GM19372 (cell line): ENCODE results near the gene KCNH8.

Experiments
- ATAC-seq: cut with Tn5 transposase; IDR thresholded peaks from one replicate; pipeline ENCODE4 v1.9.1; 2021; ENCODE audit warnings: mild to moderate bottlenecking, low read depth, moderate library complexity; ENCODE audit not compliant: unreplicated experiment

KCNH8 gene

DNA sequence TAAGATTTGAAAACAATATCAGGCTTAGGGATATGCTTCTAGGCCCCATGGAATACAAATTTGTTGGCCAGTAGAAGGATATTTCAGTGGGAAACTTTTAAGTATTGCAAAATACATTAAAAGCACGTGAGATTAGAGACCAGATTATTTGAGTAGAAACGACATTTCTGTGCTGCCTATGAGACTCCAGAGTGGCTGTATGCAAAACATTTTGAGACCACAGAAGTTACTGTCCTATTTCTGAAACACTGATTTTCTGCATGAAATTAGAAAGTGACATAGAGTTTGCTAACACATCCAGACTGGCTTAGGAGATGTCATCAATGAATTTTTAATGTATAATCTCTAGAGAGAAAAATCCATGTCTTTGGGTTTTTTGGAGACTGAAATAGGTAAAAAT lies 99.8 kb downstream of the KCNH8 start:
- ATAC-seq, result no peak

DNA sequence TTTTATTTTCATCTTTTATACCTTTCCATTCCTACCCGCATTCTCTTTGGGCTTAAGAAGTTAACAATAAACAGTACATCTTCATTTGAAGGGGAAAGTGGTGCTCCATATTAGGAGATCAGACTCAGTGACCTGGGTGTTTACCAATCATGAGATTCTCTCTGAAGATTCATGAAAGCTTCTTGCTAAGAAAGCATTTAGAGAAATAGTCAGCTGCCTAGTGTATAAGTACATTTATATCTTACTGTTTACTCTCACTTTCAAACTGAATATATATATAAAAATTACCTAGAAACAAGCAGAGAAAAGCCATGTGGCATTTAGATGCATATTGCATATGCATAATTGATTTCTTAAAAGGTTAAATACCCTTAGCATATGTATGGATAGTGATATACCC lies 100.5 kb downstream of the KCNH8 start:
- no peak for ATAC-seq

DNA sequence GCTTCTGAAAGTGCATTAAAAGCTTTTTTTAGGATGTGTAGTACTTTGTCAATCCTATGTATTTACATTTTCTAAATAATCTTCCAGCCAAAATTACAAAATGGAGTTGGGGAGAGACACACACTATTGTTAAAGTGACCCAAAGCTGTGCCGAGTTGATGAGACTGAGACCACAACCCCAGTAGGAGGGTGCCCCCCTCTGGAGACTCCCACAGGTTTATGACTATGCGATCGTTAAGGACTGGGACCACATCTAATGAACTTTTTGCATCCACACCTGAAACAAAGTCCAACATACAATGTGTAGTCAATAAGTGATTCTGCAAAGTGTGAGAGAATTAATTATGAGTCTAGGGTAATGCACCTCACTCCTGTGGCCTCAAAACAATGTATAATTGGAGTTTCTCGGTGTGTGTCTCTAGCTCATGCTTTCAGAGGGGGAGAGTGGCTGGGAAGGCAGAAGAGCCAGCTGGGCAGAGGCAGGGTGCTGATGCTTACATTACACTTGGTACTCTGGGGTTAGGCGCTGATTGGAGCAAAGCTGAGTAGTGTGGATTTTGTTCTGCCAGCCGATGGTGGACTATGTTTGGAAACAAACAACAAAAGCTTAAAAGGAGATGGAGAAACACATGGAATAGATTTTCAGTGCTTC lies 102.8 kb downstream of the KCNH8 start:
- ATAC-seq, result no peak

DNA sequence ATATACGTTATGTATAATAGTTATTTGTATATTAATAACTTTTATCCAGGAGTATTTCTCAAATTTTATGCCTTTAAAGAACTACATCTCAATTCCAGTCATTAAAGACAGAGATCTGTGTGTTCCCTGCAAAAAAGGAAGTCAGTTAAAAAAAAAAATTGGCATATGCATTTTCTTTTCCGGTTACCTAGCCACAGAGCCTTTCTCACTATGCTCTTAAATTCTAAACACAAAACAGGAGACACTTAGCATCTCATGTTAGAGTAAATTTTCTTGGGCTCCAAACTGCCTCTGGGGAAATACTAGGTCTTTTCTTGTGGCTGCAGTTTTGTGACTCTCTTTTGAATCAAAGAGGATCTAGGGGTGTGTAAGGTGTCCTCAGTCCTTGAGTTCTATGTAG lies 105.9 kb downstream of the KCNH8 start:
- no peak for ATAC-seq

DNA sequence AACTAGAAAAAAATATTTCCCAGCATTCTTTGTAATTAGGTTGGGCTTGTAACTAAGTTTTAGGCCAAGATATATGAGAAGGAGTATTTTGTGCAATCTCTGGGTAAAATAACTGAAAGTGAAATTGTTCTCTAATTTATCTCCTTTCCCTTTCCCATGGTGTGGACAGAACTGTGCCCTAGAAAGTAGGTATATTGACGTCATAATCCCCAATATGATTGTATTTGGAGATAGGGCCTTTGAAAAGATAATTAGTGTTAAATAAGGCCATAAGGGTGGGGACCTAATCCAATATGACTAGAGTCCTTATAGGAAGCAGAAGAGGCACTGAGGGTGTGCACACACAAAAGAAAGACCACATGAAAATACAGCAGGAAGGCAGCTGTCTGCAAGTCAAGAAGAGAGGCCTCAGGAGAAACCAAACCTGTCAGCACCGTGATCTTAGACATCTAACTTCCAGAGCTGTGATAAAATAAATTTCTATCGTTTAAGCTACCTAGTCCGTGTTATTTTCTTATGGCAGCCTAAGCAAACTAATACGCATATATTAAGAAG lies 106.6 kb downstream of the KCNH8 start:
- no peak for ATAC-seq

DNA sequence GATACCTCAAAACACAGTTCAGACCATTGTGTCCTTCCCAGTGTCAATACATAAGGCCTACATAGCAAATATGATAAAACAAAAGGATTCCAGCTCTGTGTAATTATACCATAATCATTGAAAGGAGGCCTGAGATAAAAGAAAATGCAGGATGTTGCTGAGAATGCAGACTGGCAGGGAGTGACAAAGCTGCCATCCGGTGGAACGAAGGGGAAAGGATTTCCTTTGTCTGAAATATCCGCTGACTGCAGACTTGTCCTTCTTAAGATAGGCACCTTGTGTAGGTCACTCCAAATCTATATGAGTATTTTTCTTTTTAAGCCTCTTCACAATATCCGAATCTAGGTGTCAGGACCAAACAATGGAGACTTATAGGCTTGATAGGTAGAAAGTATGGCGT lies 108.0 kb downstream of the KCNH8 start:
- no peak for ATAC-seq

DNA sequence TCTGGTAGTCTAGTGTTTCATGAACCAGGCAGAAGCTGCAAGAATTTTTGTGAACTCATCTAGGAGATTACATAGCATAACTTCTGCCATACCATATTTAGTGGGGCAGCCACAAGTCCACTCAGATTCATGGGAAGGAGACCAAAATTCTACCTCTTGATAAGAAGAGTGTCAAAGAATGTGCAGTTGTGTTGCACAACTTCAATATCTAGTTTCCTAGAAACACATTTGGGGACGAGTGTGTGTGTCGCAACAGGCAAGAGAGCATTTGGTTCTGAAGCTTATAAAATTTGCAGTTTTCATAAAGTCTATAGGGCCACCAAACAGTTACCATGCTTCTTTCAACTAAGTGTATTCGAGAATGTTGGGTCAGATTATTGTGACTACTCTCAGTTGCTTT lies 115.3 kb downstream of the KCNH8 start:
- ATAC-seq, result no peak

DNA sequence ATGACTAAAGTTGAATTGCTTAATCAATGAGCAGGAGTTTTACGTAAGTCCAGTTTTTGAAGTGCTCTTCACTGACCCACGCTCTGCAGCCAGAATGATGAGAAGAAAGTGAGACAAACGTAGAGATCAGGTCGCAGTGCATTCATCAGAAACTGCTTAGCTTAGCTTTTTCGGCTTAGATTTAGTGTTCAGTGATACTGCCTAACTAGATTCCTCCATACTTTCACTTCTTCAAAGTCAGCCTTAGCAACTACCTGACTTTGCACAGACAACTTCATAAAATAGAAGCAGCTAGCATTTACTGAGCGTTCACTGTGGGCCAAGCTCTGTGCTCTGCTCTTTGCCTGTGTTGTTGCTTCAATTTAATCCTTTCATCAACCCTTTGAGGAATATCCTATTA lies 116.1 kb downstream of the KCNH8 start:
- no peak for ATAC-seq

DNA sequence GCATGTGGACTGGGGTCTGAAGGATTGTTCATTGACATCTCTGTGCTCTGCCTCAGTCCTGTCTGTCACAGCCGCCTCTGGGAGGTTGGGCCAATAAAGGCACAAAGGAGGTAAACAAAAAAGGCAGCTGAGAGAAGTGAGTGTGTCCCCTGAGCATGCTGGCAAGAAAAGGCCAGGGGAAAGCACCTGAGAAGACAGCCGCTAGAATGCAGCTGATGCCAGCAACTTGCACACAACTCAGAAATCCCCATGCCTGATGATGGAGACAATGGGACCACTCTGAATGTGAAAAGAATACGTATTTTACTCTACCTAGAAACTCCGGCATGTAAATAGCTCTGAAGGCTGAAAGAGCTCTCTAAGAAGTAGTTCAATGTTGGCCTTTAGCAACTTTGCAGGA lies 118.7 kb downstream of the KCNH8 start:
- no peak for ATAC-seq

DNA sequence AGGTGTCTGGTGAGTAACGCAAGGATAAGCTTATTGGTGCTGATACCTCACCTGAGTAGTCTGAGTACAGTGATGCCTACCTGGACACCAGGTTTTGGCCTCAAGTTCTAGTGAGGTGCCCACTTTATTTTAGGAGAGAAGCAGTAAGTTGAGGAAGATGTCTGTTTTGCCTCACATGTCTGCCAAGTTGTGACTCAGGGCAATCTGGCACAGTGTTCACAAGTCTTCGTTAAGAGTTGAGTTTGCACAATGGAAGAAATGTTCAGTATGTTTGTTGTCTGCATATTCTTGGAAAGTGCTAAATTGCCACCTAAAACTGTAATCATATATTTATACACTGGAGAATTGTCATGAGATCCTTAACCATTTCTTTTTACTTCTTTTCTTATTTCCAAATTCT lies 122.2 kb downstream of the KCNH8 start:
- ATAC-seq, result no peak

DNA sequence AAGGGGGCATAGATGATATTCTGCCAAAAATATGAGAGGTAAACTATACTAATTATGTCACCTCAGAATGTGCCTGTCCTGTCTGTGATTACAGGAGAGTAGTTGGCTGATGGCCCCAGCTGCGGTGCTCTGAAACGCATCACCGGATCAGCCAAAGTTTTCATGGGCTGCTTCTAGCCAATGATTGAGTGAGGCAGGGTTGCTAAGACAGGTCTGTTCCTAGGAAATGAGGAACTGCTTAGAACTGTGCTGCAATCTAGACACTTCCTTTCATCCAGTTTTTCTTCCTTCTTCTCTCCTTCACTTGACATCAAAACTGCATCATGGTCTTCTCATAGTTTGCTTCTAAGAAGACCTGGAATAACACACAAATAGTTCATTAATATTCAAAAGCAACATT lies 124.0 kb downstream of the KCNH8 start:
- ATAC-seq, result no peak

DNA sequence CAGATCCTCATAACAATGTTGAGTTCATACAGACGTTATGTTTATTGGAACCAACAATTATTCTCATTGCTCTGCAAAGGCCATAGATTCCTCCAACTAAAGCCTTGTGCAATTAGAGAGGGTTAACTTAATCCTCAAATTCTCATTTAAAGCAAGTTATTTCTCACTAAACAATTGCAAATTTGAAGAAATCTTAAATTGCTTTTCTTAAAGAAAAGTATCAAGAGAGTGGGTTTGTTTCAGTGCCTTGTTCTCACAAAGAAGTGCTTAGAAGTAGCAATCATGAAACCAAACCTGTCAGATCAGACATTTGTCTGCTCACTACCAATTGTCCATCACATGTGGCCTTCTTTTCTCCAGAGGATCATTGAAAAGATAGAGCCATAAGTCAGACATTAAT lies 124.8 kb downstream of the KCNH8 start:
- no peak for ATAC-seq

DNA sequence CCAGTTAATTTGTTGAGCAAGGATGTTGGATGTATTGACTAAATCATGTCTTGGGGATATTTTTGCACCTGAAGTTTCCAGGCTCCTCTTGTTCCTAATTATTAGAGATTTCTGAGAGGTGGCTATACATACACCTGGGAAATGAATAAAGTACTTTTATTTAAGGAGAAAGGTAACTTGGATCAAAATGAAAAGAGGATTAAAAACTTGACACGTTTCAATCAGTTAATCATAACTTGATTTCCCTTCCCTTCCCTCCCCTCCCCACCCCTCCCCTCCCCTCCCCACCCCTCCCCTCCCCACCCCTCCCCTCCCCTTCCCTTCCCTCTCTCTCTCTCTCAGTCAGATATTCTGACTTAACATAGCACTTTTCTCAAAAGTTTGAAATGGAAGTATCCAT lies 126.3 kb downstream of the KCNH8 start:
- no peak for ATAC-seq

DNA sequence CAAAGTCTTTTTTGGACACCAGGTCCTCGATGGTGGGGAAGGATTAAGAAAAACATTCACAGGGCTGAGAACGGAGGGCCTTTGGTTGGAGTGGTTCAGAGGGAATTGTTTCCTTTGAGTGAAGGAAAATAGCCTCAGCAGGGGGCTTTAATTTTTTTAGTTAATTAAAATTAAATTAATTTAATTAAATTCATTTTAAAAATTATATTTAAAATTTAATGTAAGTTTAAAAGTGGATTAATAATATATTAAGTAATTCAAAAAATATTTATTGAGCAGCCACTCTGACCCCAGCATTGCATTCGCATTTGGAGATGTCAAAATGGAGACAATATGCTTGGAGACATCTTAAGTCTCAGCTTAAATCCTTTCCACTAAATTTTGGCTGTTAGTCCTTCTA lies 136.7 kb downstream of the KCNH8 start:
- ATAC-seq, result no peak

DNA sequence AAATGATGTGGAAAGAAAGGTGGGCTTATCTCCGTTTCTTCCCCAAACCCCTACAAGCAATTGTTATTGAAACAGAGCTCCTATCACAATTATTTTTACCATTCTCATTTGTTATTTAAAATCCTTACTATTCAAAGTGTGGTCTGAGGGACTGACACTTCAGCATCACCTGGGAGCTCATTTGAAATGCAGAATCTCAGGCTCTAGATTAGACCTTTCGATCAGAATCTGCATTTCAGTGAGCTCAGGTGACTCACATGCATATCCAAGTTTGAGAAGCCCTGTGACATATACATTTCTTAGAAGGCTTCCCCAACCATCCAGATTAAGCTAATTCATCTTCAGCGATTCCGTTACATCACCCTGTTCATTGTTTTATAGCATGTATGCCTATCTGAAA lies 145.0 kb downstream of the KCNH8 start:
- ATAC-seq, result no peak

DNA sequence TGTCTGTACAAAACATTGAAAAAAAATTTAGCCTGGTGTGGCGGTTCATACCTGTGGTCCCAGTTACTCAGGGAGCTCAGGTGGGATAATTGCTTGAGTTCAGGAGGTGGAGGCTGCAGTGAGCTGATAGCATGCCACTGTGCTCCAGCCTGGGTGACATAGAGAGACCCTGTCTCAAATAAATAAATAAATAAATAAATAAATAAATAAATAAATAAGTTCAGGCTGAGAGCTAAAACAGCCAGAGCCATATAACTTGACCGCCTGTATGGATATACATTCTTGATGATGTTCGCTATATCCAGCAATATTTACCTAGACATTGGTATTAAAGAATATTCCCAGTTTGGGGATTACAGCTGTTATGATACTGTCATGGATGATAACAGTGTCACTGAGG lies 146.9 kb downstream of the KCNH8 start:
- ATAC-seq, result no peak

DNA sequence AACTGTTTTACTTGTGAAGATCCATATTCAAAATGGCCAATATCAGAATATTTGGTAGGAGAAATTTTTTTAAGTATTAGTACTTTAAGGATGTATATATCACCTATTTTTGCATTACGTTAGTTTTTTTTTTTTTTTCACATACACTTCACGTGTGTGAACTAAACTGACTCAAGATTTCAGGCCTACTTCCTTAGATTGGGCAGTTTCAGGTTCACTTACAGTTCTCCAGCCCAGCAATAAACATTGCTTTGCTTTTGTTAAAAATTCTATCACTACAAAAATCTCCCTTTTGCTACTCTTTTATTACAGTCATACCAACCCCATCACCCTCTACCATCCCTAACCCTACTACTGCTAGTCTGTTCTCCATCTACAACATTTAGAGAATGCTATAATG lies 183.6 kb downstream of the KCNH8 start:
- no peak for ATAC-seq

DNA sequence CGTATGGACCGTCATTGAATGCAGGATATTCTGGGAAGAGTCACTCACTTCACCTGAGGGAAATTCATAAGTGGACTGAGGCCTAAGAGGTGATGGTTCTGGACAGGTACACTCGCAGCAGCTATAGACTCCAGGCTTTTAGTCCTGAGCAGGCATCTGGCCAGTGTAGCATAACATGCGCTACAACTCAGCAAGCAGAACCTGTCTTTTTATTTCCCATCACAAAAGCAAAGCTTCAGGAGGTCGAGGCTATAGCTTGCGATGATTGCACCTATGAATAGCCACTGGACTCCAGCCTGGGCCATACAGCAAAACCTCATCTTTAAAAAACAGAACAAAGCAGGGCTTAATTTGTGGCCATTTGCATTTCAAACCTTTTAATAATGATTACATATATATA lies 185.8 kb downstream of the KCNH8 start:
- ATAC-seq, result no peak

DNA sequence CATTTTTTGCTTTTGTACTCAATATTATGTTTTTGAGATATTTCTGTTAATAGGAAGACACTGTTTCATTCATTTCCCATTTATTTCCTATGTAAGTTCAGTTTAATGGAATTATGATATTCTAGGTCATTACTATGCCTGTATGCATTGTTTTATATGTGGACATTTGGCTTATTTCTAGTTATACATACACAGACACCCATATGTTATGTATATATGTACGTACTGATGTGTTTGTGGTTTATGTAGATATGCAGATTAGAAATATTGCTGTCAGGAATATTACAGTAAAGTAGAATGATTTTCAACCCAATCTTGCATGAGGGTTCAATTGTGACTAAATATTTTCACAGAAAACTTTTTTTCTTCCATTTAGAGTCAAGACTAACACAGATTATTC lies 190.5 kb downstream of the KCNH8 start:
- ATAC-seq, result no peak

DNA sequence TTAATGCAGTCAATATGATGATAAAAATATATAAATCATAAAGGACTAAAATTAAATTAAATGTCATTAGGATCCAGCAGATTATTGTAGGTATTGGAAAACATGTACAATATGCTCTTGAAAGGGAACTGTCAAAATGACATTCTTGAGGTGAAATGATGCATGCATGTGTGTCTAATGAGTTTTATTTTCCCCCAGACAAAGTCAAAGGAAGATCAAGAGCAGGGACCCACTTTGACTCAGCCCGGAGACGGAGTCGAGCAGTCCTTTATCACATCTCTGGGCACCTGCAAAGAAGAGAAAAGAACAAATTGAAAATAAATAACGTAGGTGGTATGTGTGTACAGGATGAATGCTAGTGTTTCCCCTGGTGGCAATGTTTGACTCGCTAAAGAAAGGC lies 194.1 kb downstream of the KCNH8 start:
- no peak for ATAC-seq

DNA sequence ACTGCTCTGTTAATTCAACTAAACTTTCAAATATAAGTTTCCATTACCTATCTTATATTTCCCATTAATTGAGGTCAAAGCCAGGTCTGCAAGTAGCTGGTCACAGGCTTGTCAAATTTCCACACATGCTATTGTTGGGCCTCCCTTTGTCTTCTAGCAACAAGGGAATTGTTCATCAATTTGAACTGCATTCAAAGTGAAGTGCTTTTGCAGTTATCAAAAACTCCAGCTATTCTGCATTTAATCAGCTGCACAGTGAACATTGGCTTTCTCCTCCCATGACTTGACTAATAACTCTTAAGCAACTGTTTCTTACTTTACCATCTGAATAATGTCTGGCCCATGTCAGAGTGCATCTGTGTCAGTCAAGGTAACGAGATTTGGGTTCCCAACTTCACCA lies 198.4 kb downstream of the KCNH8 start:
- ATAC-seq, result no peak

DNA sequence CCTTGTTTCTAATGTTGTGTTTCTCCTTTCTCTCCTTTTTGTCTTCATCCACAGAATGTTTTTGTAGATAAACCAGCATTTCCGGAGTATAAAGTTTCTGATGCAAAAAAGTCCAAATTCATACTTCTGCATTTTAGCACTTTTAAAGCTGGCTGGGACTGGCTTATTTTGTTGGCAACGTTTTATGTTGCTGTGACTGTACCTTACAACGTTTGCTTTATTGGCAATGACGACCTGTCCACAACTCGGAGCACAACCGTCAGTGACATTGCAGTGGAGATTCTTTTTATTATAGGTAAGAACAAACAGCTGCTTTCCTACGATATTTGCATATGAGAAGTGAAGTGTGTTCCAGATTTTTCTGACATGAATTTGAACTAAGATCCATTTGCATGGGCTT lies 199.4 kb downstream of the KCNH8 start:
- ATAC-seq, result no peak

DNA sequence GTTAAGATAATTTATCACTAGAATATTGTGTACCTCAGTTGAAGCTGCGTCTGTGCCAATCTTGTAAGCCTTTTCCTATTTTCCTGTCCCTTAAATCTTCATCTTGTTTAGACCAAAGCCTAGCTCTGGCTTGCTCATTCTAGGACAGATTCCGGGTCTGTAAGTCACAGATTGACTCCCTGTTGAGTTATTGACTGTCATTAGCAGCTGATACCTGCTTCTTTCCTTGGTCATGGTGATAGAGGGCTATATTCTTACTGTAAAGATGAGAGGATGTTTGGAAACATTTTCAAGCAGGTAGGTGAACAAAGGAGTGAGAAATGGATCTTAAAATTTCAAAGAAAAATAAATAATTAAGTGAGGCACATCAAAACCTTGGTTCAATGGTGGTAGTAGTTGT lies 200.2 kb downstream of the KCNH8 start:
- ATAC-seq, result no peak
